ENCODE results near the gene GPBAR1. TPM values are rescaled to one million over a fixed set of nuclear protein-coding genes. Genes with fewer than 3 reads are reported as not detected.
A peak's percentile ranks its signal among the peaks of the same experiment; 100 is the strongest.

GPBAR1 gene
- total and polyA plus RNA-seq, 3 experiments from 2014 or later: 0.51 to 0.72 TPM; not detected in 1

DNA sequence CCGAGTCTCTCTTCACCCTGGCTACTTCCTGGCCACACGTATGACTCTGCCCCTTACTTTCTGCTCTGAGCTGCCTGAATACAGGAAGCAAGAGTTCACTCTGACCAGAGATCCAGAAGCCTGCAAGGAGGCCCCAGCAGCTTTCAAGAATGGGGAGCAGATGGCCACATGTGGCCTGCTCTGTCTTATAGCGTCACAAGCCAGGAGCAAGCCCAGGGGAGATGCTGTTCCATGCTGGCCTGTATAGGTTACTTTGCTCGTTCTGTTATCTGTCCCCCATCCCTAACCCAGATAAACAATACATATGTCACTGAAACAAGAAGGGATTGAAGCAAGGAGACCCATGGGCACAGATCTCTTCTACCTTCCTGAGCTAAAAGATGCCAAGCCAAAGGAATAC, 13.8 kb downstream of the GPBAR1 start:
- Mint-ChIP-seq H3K9me3 (no peaks in the 10 kb centered on the region), H3K27me3 (no peaks in the 10 kb centered on the region), H3K27ac (peak overlapping the region in 6 of 8 donors; percentile 17 to 71 (median 55)), H3K4me3 (no peak overlapping the region), H3K36me3 (peaks cover 3 to 79% (median 19%) of the 10 kb centered on the region in 3 donors), H3K4me1 (peaks cover 27 to 53% (median 30%) of the 10 kb centered on the region in 3 donors)
- Histone ChIP-seq H3K9me3 (ENCODE audit: low read length) (no peaks in the 10 kb centered on the region), H3K27ac (ENCODE audit: low read depth, low read length) (no peak overlapping the region), H3K4me3 (ENCODE audit: low read length) (no peak overlapping the region), H3K36me3 (ENCODE audit: insufficient read depth, low read length) (peaks cover 58% of the 10 kb centered on the region), H3K27me3 (ENCODE audit: insufficient read depth, low read length, poor library complexity, severe bottlenecking) (no peaks in the 10 kb centered on the region), H3K4me1 (ENCODE audit: insufficient read depth, low read length) (peaks cover 26% of the 10 kb centered on the region)
- ChIA-PET CTCF (interaction anchor here (1.0 to 8.4 kb wide), 10 partner anchors 10 to 573 kb away, joined by 3 to 144 read pairs (median 20); partner anchors contain the start of genes CATIP and TMBIM1), POLR2A (interaction anchor here (0.8 to 1.2 kb wide), 4 partner anchors 12 to 119 kb away, joined by 3 to 4 read pairs (median 3); no protein-coding TSS in a partner anchor)
- DNase-seq: no peak

DNA sequence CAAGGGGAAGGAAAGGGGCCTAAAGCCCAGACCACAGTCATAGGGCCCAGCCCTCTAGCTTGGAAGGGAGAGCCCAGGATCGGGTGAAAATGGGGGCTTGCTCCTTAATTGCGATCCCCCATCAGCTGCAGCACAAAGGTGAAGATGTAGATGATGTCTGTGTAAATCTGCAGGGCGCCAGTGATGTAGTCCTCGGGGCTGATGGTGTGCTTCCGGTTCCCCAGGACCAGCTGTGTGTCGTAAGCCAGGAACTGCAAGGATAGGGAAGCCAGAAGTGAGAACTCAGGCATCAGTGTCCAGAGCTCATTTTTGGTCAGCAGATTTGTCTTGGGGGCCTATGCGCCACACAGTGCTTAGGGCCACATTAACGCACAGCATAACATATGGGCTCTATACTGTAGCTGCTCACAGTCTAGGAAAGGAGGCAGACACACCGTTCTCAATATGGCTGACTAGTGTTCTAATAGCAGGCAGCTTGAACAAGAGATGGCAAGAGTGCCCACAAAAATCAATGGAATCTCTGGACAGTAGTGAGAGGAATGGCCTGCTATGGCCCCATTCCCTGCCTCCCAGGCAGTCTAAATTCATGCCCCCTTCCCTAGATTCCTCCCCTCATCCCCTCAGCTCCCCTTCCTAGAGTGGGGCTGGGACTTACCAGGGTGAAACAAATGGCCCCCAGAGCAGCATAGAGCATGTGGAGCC, 14.7 kb downstream of the GPBAR1 start:
- POLR2A ChIA-PET: interaction anchor here (0.7 to 1.2 kb wide), 6 partner anchors 9 to 247 kb away, joined by 3 to 5 read pairs (median 3); no protein-coding TSS in a partner anchor
- peak overlapping the region in 1 of 7 donors; percentile 27 for H3K4me3 Mint-ChIP-seq
- H3K27ac ChIP-seq (ENCODE audit: low read depth, low read length): no peak overlapping the region
- H3K9me3 Mint-ChIP-seq: no peaks in the 10 kb centered on the region
- no peak for DNase-seq
- H3K4me1 Mint-ChIP-seq: peaks cover 22 to 52% (median 30%) of the 10 kb centered on the region in 3 donors
- H3K27ac Mint-ChIP-seq: peak overlapping the region in 6 of 8 donors; percentile 4 to 75 (median 31)
- no peaks in the 10 kb centered on the region for H3K9me3 ChIP-seq (ENCODE audit: low read length)
- no peaks in the 10 kb centered on the region for H3K27me3 ChIP-seq (ENCODE audit: insufficient read depth, low read length, poor library complexity, severe bottlenecking)
- peaks cover 26% of the 10 kb centered on the region for H3K4me1 ChIP-seq (ENCODE audit: insufficient read depth, low read length)
- CTCF ChIA-PET: interaction anchor here (1.0 to 8.4 kb wide), 9 partner anchors 9 to 572 kb away, joined by 3 to 144 read pairs (median 34); partner anchors contain the start of genes CATIP and TMBIM1
- peaks cover 3 to 79% (median 20%) of the 10 kb centered on the region in 3 donors for H3K36me3 Mint-ChIP-seq
- no peaks in the 10 kb centered on the region for H3K27me3 Mint-ChIP-seq
- H3K4me3 ChIP-seq (ENCODE audit: low read length): no peak overlapping the region
- H3K36me3 ChIP-seq (ENCODE audit: insufficient read depth, low read length): peaks cover 68% of the 10 kb centered on the region

GRCh38 chr2:218276986-218277755, 16.4 kb downstream of the GPBAR1 start:
- H3K9me3 ChIP-seq (ENCODE audit: low read length): no peaks in the 10 kb centered on the region
- H3K27me3 ChIP-seq (ENCODE audit: insufficient read depth, low read length, poor library complexity, severe bottlenecking): no peaks in the 10 kb centered on the region
- H3K4me3 ChIP-seq (ENCODE audit: low read length): no peak overlapping the region
- ChIA-PET CTCF (interaction anchor here (1.3 to 8.4 kb wide), 6 partner anchors 7 to 118 kb away, joined by 3 to 144 read pairs (median 72); partner anchors contain the start of genes CATIP and TMBIM1), POLR2A (no interaction called here)
- Mint-ChIP-seq H3K27me3 (no peaks in the 10 kb centered on the region), H3K4me3 (no peak overlapping the region), H3K9me3 (no peaks in the 10 kb centered on the region), H3K4me1 (peaks cover 11 to 42% (median 19%) of the 10 kb centered on the region in 3 donors), H3K27ac (peak overlapping the region in 6 of 8 donors; percentile 60 to 85 (median 78)), H3K36me3 (peaks cover 3 to 83% (median 22%) of the 10 kb centered on the region in 3 donors)
- no peak for DNase-seq
- peaks cover 9% of the 10 kb centered on the region for H3K4me1 ChIP-seq (ENCODE audit: insufficient read depth, low read length)
- H3K27ac ChIP-seq (ENCODE audit: low read depth, low read length): no peak overlapping the region
- peaks cover 82% of the 10 kb centered on the region for H3K36me3 ChIP-seq (ENCODE audit: insufficient read depth, low read length)

DNA sequence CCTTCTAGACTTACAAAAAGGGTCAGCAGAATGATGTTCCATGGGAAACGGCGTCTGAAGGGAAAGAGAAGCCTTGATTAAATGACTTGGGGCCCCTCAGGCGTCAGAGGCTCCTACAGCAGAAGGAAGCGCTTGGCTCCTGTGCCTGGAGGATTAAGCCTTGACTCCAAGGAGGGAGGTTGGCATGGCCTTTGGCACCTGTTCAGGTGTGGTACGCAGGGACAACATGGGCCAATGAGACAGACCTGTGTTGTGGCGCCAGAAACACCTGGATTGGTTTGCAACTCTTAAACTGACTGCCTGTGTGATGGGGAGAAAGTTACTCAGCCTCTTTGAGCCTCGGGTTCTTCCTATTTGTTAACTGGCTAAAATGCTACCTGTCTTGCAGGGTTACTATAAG, 17.1 kb downstream of the GPBAR1 start:
- H3K36me3 ChIP-seq (ENCODE audit: insufficient read depth, low read length): peaks cover 84% of the 10 kb centered on the region
- no peaks in the 10 kb centered on the region for H3K9me3 ChIP-seq (ENCODE audit: low read length)
- Mint-ChIP-seq H3K36me3 (peaks cover 3 to 83% (median 22%) of the 10 kb centered on the region in 3 donors), H3K27ac (peak overlapping the region in 5 of 8 donors; percentile 12 to 90 (median 75)), H3K27me3 (no peaks in the 10 kb centered on the region), H3K9me3 (no peaks in the 10 kb centered on the region), H3K4me1 (peaks cover 11 to 41% (median 17%) of the 10 kb centered on the region in 3 donors), H3K4me3 (no peak overlapping the region)
- ChIA-PET POLR2A (no interaction called here), CTCF (interaction anchor here (2.2 kb wide), 1 partner anchor 13 kb away, joined by 8 read pairs; no protein-coding TSS in a partner anchor)
- H3K27me3 ChIP-seq (ENCODE audit: insufficient read depth, low read length, poor library complexity, severe bottlenecking): no peaks in the 10 kb centered on the region
- no peak overlapping the region for H3K27ac ChIP-seq (ENCODE audit: low read depth, low read length)
- DNase-seq: no peak
- peaks cover 3% of the 10 kb centered on the region for H3K4me1 ChIP-seq (ENCODE audit: insufficient read depth, low read length)
- H3K4me3 ChIP-seq (ENCODE audit: low read length): no peak overlapping the region

DNA sequence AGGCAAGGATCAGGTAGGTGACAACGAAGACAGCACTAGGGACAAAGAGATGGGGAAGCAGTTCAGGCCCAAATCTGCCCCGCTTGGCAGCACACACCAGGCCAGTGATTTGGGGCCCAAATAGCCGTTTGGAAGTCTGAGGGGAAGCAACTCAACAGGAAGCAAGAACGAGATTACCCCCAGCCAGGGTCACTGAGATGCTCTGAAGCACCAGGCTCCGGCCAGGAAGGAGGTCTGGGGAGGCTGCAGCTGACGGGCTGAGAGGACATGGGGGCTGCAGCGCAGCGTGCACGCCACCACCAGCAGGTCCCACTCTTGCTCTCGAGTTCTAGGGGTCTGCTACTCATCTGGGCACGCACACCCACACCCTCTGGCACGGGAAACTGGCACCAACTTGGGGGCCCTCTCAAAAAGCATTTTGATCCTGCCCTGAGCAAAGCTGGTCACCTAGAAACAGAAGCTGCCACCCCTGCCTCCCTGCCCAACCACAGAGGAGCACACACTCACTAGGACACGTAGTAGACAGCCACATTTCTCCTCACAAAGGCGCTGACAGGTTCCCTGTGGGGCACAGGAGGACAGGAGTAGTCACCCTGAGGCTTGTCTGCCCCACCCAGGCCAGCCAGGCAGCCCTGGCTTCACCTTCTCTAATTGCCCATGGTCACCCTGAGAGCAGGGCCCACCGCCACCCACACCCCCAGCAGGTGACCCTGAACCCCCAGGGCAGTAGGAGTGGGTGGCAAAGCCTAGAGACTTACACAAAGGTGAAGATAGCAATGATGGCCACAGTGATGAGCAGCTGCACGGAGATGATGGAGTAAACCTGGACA, 17.9 kb downstream of the GPBAR1 start:
- peaks cover 3 to 83% (median 22%) of the 10 kb centered on the region in 3 donors for H3K36me3 Mint-ChIP-seq
- no peak for DNase-seq
- peak overlapping the region in 6 of 8 donors; percentile 63 to 90 (median 76) for H3K27ac Mint-ChIP-seq
- Histone ChIP-seq H3K27me3 (ENCODE audit: insufficient read depth, low read length, poor library complexity, severe bottlenecking) (no peaks in the 10 kb centered on the region), H3K4me3 (ENCODE audit: low read length) (no peak overlapping the region), H3K27ac (ENCODE audit: low read depth, low read length) (no peak overlapping the region), H3K4me1 (ENCODE audit: insufficient read depth, low read length) (peaks cover 10% of the 10 kb centered on the region), H3K9me3 (ENCODE audit: low read length) (no peaks in the 10 kb centered on the region), H3K36me3 (ENCODE audit: insufficient read depth, low read length) (peaks cover 89% of the 10 kb centered on the region)
- ChIA-PET CTCF (interaction anchor here (1.0 to 2.2 kb wide), 2 partner anchors 12 to 77 kb away, joined by 4 to 8 read pairs; partner anchors contain the start of gene CATIP), POLR2A (no interaction called here)
- no peaks in the 10 kb centered on the region for H3K27me3 Mint-ChIP-seq
- no peak overlapping the region for H3K4me3 Mint-ChIP-seq
- peaks cover 16 to 44% (median 22%) of the 10 kb centered on the region in 3 donors for H3K4me1 Mint-ChIP-seq
- H3K9me3 Mint-ChIP-seq: no peaks in the 10 kb centered on the region

GRCh38 chr2:218280260-218280870, 19.6 kb downstream of the GPBAR1 start:
- Histone ChIP-seq H3K27ac (ENCODE audit: low read depth, low read length) (no peak overlapping the region), H3K36me3 (ENCODE audit: insufficient read depth, low read length) (peaks cover 73% of the 10 kb centered on the region), H3K4me1 (ENCODE audit: insufficient read depth, low read length) (peaks cover 26% of the 10 kb centered on the region), H3K4me3 (ENCODE audit: low read length) (no peak overlapping the region), H3K9me3 (ENCODE audit: low read length) (no peaks in the 10 kb centered on the region), H3K27me3 (ENCODE audit: insufficient read depth, low read length, poor library complexity, severe bottlenecking) (no peaks in the 10 kb centered on the region)
- Mint-ChIP-seq H3K9me3 (no peaks in the 10 kb centered on the region), H3K27ac (peak overlapping the region in 7 of 8 donors; percentile 15 to 76 (median 67)), H3K36me3 (peaks cover 3 to 74% (median 15%) of the 10 kb centered on the region in 3 donors), H3K4me3 (no peak overlapping the region), H3K27me3 (no peaks in the 10 kb centered on the region), H3K4me1 (peaks cover 32 to 52% (median 35%) of the 10 kb centered on the region in 3 donors)
- no peak for DNase-seq
- ChIA-PET POLR2A (interaction anchor here (0.7 kb wide), 1 partner anchor 12 kb away, joined by 3 read pairs; no protein-coding TSS in a partner anchor), CTCF (interaction anchor here (7.8 kb wide), 1 partner anchor 7 kb away, joined by 134 read pairs; the partner anchor contains the start of genes AAMP and PNKD)

GRCh38 chr2:218281449-218281848, 20.6 kb downstream of the GPBAR1 start:
- peaks cover 43 to 62% (median 46%) of the 10 kb centered on the region in 3 donors for H3K4me1 Mint-ChIP-seq
- Histone ChIP-seq H3K4me3 (ENCODE audit: low read length) (no peak overlapping the region), H3K4me1 (ENCODE audit: insufficient read depth, low read length) (peaks cover 37% of the 10 kb centered on the region), H3K36me3 (ENCODE audit: insufficient read depth, low read length) (peaks cover 62% of the 10 kb centered on the region), H3K9me3 (ENCODE audit: low read length) (no peaks in the 10 kb centered on the region), H3K27ac (ENCODE audit: low read depth, low read length) (no peak overlapping the region), H3K27me3 (ENCODE audit: insufficient read depth, low read length, poor library complexity, severe bottlenecking) (no peaks in the 10 kb centered on the region)
- CTCF ChIA-PET: interaction anchor here (7.8 kb wide), 1 partner anchor 8 kb away, joined by 134 read pairs; the partner anchor contains the start of genes AAMP and PNKD
- H3K9me3 Mint-ChIP-seq: no peaks in the 10 kb centered on the region
- H3K36me3 Mint-ChIP-seq: peaks cover 3 to 65% (median 15%) of the 10 kb centered on the region in 3 donors
- DNase-seq: no peak
- H3K27ac Mint-ChIP-seq: peak overlapping the region in 6 of 8 donors; percentile 76 to 89 (median 86)
- peak overlapping the region in 1 of 7 donors; percentile 54 for H3K4me3 Mint-ChIP-seq
- H3K27me3 Mint-ChIP-seq: no peaks in the 10 kb centered on the region
- POLR2A ChIA-PET: interaction anchor here (0.7 kb wide), 1 partner anchor 35 kb away, joined by 3 read pairs; no protein-coding TSS in a partner anchor

Data from CD8-positive, alpha-beta memory T cell (primary cell).